Suprapubic skin (tissue), 4 donors: Measurements from ENCODE around the gene SORCS1. TPM values are rescaled to one million over a fixed set of nuclear protein-coding genes. Genes with fewer than 3 reads are reported as not detected.

Experiments
- DNase-seq, 2 donors: peaks; one replicate each; pipeline ENCODE4 v3.0.0-alpha.2; 2019; ENCODE audit warnings: low spot score in 2 of 2
- H3K27ac ChIP-seq: fragments of 200-600 bp; sonication (generic); one replicate; pipeline ENCODE4 v1.5.1; 2019
- H3K27me3 ChIP-seq: fragments of 200-600 bp; sonication (generic); one replicate; pipeline ENCODE4 v1.5.1; 2019
- H3K36me3 ChIP-seq: fragments of 200-600 bp; sonication (generic); one replicate; pipeline ENCODE4 v1.5.1; 2019
- H3K4me1 ChIP-seq: fragments of 200-600 bp; sonication (generic); one replicate; pipeline ENCODE4 v1.5.1; 2019
- H3K4me3 ChIP-seq: fragments of 200-600 bp; sonication (generic); one replicate; pipeline ENCODE4 v1.5.1; 2019; ENCODE audit warnings: mild to moderate bottlenecking
- H3K9me3 ChIP-seq: fragments of 200-600 bp; sonication (generic); one replicate; pipeline ENCODE4 v1.5.1; 2019
- CTCF ChIP-seq, 2 donors: fragments of 200-600 bp in 1 of 2; fragments of 450-650 bp in 1 of 2; sonication (generic) in 1 of 2; IDR thresholded peaks; one replicate each; pipeline ENCODE4 v1.5.1; 2016 to 2019; ENCODE audit warnings: antibody characterized with exemption in 2 of 2, mild to moderate bottlenecking in 1 of 2, moderate library complexity in 1 of 2
- EP300 ChIP-seq: sonication (generic); formaldehyde crosslinking; IDR thresholded peaks from one replicate; pipeline ENCODE4 v1.6.1; 2017; ENCODE audit warnings: antibody characterized with exemption
- POLR2A ChIP-seq, 2 donors: fragments of 450-650 bp; IDR thresholded peaks; one replicate each; pipeline ENCODE4 v1.6.1; 2017; ENCODE audit warnings: antibody characterized with exemption in 2 of 2, mild to moderate bottlenecking in 2 of 2, moderate library complexity in 2 of 2
- POLR2AphosphoS5 ChIP-seq, 3 donors: sonication (generic); formaldehyde crosslinking; IDR thresholded peaks; one replicate each; pipeline ENCODE4 v1.6.1; 2017; ENCODE audit warnings: antibody characterized with exemption in 3 of 3
- WGBS: methylation state at CpG from one replicate; pipeline ENCODE4 v1.1.5; 2018; 5-methylcytosine and 5-hydroxymethylcytosine counted together
- total RNA-seq, 4 donors: library from RNA; depleted of rRNA; stranded (reverse); fragments of >200 nt; gene quantifications; one replicate each; pipeline ENCODE4 v1.1.0, GENCODE V29; 2016

SORCS1 gene
- total RNA-seq, 4 donors from 2014 or later = 1.3 to 6.0 (median 3.4) TPM

- Histone ChIP-seq H3K27ac (no peak overlapping the region), H3K9me3 (no peaks in the 10 kb centered on the region), H3K36me3 (no peaks in the 10 kb centered on the region), H3K4me3 (no peak overlapping the region), H3K4me1 (no peaks in the 10 kb centered on the region), H3K27me3 (no peaks in the 10 kb centered on the region)
- DNase-seq = no peak
- WGBS = 84% methylated on average over 4 of the region's 4 CpGs
- TF ChIP-seq POLR2AphosphoS5 (IDR thresholded peaks at IDR 0.05) (no peak), EP300 (no peak), POLR2A (IDR thresholded peaks at IDR 0.05) (no peak), CTCF (IDR thresholded peaks at IDR 0.05) (no peak)
Observed at GRCh38 chr10:106920538-106920937, 244.0 kb downstream of the SORCS1 start.

- no peak for TF ChIP-seq EP300
Observed at GRCh38 chr10:106919871-106920282, 244.6 kb downstream of the SORCS1 start.

GRCh38 chr10:106917452-106918055, 247.0 kb downstream of the SORCS1 start:
- no peak for TF ChIP-seq POLR2A (IDR thresholded peaks at IDR 0.05)
- no peak for TF ChIP-seq EP300
- no peak for TF ChIP-seq CTCF (IDR thresholded peaks at IDR 0.05)
- no peak for TF ChIP-seq POLR2AphosphoS5 (IDR thresholded peaks at IDR 0.05)
- Histone ChIP-seq H3K9me3 (no peaks in the 10 kb centered on the region), H3K27me3 (no peaks in the 10 kb centered on the region), H3K27ac (no peak overlapping the region), H3K36me3 (no peaks in the 10 kb centered on the region), H3K4me1 (no peaks in the 10 kb centered on the region), H3K4me3 (no peak overlapping the region)
- 47% methylated on average over 4 of the region's 4 CpGs for whole genome bisulfite sequencing
- no peak for DNase-seq

More at GRCh38 chr10:106919871-106920282, 244.6 kb downstream of the SORCS1 start:
- Histone ChIP-seq H3K9me3 (no peaks in the 10 kb centered on the region), H3K4me3 (no peak overlapping the region), H3K36me3 (no peaks in the 10 kb centered on the region), H3K27ac (no peak overlapping the region), H3K4me1 (no peaks in the 10 kb centered on the region), H3K27me3 (no peaks in the 10 kb centered on the region)
- 83% methylated on average over 3 of the region's 3 CpGs for WGBS
- DNase-seq = no peak

GRCh38 chr10:106914016-106914415, 250.5 kb downstream of the SORCS1 start:
- no peak for TF ChIP-seq CTCF (IDR thresholded peaks at IDR 0.05)
- TF ChIP-seq POLR2AphosphoS5 (IDR thresholded peaks at IDR 0.05) = no peak
- no peak for TF ChIP-seq EP300
- no peak for TF ChIP-seq POLR2A (IDR thresholded peaks at IDR 0.05)
- no peaks in the 10 kb centered on the region for H3K9me3 ChIP-seq
- no peaks in the 10 kb centered on the region for H3K36me3 ChIP-seq
- no peak for DNase-seq
- H3K4me1 ChIP-seq = no peaks in the 10 kb centered on the region
- H3K27ac ChIP-seq = no peak overlapping the region
- H3K4me3 ChIP-seq = no peak overlapping the region
- H3K27me3 ChIP-seq = no peaks in the 10 kb centered on the region
- 44% methylated on average over 3 of the region's 3 CpGs for WGBS

GRCh38 chr10:106913348-106913747, 251.2 kb downstream of the SORCS1 start:
- Histone ChIP-seq H3K4me3 (no peak overlapping the region), H3K4me1 (no peaks in the 10 kb centered on the region), H3K27me3 (no peaks in the 10 kb centered on the region), H3K27ac (no peak overlapping the region), H3K36me3 (no peaks in the 10 kb centered on the region), H3K9me3 (no peaks in the 10 kb centered on the region)
- 79% methylated on average over 4 of the region's 4 CpGs for WGBS
- no peak for TF ChIP-seq POLR2AphosphoS5 (IDR thresholded peaks at IDR 0.05)
- TF ChIP-seq EP300 = no peak
- TF ChIP-seq CTCF (IDR thresholded peaks at IDR 0.05) = no peak
- TF ChIP-seq POLR2A (IDR thresholded peaks at IDR 0.05) = no peak
- DNase-seq = no peak

GRCh38 chr10:106911096-106911495, 253.4 kb downstream of the SORCS1 start:
- 67% methylated on average over 3 of the region's 3 CpGs for WGBS
- TF ChIP-seq EP300 = no peak
- no peak for TF ChIP-seq POLR2AphosphoS5 (IDR thresholded peaks at IDR 0.05)
- TF ChIP-seq CTCF (IDR thresholded peaks at IDR 0.05) = no peak
- TF ChIP-seq POLR2A (IDR thresholded peaks at IDR 0.05) = no peak
- H3K36me3 ChIP-seq = no peaks in the 10 kb centered on the region
- H3K4me1 ChIP-seq = no peaks in the 10 kb centered on the region
- no peak overlapping the region for H3K4me3 ChIP-seq
- DNase-seq = no peak
- H3K27ac ChIP-seq = no peak overlapping the region
- H3K27me3 ChIP-seq = no peaks in the 10 kb centered on the region
- H3K9me3 ChIP-seq = no peaks in the 10 kb centered on the region
